GM19240 (cell line): Measurements from ENCODE around the gene FCF1.
"Not testable (repeated sequence)": the region's sequence is repeated elsewhere in the genome, so short reads cannot be mapped to it uniquely, and the experiment has no call there.

Experiments used
- DNase-seq: peaks from one replicate; pipeline ENCODE4 v3.0.0; 2011; ENCODE audit warnings: low spot score; ENCODE audit not compliant: insufficient read length

Gene FCF1

DNA sequence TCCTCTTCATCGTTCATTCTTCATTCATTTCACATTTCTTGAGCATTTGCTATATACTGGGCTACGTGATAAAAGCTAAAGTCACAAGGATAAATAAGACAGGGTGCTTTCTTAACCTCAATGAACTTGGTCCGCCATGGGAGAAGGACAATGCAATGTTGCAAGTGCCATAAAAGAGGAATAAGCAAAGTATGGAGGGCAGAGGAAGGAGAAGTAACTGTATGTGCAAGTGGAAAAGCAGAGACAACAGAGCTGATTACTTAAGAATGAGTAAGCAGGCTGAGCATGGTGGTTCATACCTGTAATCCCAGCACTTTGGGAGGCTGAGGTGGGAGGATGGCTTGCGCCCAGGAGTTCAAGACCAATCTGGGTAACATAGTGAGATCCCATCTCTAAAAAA, 14.5 kb upstream of the FCF1 start:
- DNase-seq, result no peak

DNA sequence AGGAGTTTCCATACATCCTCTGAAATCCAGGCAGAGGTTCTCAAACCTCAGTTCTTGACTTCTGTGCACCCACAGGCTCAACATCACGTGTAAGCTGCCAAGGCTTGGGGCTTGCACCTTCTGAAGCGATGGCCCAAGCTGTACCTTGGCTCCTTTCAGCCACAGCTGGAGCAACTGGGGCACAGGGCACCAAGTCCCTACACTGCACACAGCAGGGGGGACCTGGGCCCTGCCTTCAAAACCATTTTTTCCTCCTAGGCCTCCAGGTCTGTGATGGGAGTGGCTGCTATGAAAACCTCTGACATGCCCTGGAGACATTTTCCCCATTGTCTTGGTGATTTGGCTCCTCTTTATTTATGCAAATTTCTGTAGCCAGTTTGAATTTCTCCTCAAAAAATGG, 10.7 kb upstream of the FCF1 start:
- no peak for DNase-seq

DNA sequence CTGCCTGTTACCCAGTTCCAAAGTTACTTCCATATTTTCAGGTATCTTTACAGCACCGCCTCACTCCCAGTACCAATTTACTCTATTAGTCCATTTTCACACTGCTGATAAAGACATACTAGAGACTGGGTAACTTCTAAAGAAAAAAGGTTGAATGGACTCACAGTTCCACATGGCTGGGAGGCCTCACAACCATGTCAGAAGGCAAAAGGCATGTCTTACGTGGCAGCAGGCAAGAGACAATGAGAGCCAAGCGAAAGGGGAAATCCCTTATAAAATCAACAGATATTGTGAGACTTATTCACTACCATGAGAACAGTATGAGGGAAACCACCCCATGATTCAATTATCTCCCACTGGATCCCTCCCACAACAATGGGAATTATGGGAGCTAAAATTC, 9.9 kb upstream of the FCF1 start:
- no peak for DNase-seq

DNA sequence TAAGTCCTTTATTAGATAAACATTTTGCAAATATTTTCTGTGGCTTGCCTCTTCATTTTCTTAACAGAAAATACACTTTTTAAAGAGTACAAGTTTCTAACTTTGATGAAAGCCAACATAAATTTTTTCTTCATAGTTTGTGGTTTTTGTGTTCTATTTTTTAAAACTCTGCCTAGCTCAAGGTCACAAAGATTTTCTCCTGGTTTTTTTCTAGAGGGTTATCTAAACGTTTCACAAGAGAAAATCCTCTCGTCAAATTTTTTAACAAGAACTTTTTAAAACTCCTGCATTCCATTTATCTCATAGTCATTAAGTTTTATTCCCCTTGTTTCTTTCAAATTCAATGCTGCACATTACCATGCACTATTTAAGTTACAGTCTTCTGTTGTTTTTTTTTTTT, 8.3 kb upstream of the FCF1 start:
- no peak for DNase-seq

DNA sequence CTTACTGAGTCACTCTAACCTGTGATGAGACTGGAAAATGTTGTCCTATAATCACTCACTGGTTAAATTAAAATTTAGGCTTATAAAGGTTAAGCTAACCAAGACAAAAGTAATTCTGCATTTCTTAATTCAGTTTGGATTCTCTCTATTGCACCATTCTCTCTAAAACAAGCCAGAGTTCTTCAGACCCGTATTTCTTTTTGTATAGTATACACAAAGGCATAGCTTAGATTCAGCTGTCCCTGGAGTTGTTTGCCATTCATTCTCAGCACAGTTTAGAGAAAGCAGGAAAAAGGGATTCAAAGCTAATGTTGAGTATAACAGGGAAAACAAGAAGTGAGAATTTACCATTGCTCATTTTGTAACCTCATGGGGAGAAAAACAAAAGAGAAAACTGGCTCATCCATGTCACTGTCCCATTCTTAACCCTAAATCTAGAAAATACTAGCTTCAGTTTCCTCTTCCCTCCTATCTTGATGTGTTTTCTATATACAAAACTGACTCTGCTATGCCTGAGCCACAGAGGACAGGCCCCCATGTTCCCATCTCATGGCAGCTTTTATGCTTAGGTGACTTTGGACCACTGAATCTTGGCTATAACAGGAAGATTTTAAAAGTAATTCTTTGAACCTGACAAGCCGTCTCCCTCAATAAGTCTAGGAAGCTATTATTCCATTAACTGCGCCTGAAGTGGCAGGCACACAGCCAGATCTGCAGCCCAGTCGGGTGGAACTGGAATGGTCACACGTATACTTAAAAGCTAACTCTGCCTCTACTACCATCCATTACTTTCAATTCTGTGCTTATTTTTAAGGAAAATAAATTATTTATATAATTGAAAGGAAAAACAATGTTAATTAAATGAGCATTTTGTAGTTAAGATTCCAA, 7.1 kb upstream of the FCF1 start:
- no peak for DNase-seq

DNA sequence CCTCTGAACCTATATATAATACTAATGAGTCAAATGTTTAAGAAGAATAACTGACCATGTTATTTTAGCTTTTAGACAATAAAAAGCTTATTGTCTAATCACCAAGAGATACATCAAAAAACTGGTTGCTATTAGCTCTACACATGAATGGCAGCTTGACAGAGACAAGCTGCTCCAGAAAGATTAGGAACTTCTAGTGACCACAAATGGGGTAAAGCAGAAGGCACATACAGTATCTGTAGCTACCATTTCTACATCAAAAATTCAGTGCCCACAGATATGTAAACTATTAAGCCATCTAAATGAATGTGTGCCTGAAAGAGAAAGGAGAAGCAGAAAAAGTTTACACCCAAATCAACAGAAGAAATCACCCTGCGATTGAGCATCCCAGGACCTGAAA, 2.5 kb upstream of the FCF1 start:
- no peak for DNase-seq

DNA sequence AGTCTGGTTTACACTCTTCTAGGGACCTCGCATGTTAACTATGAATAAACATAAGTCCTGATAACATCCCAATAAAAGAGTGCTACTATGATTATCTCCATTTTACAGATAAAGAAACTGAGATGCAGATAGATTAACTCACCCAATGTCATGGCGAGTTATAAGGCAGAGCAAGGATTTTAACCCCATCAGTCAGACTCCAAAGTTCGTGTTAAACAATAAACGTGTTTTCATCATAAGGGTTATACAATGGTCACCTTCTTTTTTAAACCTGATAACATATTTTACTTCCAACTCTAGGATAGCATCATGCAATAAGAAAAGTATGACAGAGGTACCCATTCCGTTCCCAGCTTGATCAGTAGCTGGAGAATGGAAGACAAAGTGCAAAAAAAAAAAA, 1.3 kb upstream of the FCF1 start:
- no peak for DNase-seq

DNA sequence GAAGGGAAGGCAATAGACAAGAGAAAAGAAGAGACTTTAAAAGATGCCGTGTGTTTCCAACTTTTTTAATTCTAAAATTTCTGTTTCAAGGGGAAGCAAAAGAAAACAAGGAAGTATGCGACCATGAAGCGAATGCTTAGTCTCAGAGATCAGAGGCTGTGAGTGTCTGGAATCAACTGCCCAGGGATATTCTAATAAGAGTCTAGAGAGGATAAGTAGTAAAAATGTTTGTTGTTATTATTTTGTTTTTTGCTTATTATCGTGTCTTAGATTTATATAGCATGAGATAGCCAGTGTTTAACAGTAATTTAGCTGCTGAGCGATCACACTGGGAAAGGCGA, 421 bp downstream of the FCF1 start:
- DNase-seq, result no peak

DNA sequence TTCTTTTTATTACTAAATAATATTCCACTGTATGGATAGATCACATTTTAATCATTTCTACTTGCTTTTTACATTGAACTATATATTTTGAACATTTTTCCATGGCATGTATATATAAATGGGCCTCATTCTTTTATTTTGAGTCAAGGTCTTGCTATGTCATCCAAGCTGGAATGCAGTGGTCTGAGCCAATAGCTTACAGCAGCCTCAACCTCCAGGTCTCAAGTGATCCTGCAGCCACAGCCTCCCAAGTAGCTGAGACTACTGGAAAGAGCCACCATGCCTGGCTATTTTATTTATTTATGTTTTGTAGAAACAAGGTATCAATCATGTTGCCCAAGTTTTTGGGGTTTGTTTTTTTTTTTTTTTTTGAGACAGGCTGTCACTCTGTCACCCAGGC, 7.6 kb downstream of the FCF1 start:
- DNase-seq, result no peak

DNA sequence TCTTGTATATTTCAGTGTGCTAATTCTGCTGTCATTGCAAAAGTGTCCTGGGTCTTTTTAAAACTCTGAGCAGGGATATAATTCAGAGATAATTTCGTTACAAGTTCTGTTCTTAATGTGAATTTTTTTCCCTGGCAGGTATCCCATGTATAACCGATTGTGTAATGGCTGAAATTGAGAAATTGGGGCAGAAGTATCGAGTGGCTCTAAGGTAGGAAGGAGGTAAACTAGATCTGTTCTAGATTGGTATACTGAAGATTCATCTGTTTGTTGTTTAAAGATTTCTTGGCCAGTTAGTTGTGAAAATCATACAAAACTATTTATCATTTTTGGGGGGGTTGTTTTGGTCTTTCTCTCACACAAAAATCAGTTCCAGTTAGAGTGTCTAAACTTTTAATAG, 10.2 kb downstream of the FCF1 start:
- no peak for DNase-seq

DNA sequence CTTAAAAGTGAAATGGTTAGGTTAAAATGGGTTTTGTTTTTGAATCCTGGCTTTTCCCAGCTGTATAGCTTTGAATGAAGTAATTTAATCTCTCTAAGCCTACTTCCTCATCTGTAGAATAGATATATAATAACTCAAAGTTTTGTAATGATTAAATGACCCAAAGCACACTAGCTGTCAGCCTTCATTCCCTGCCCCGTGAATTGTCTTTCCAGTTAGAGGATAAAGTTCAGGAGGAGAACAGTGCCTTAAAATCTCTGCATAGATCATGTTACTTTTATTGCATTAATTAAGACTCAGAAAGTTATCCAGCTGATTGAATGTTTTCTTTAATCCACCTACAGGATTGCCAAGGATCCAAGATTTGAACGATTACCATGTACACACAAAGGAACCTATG, 19.4 kb downstream of the FCF1 start:
- DNase-seq, result no peak

DNA sequence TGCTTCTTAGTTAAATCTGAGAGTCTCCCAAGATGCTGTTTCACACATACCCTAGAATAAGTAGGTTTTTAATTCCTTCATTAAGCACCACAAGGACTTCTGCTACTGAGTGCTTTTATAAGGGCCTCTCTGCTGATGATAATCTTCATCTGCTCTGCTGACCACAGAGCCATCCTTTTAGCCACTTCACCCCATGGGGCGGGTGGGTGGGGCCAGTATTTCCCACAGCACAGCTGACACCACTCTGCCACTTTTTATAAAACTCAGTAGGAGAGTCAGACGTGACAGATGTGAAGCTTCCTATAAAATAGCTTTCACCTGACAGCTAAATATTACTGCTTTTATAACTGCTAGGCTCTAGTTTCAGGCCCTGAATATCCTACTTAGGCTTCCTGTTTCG, 20.3 kb downstream of the FCF1 start:
- DNase-seq, result no peak

DNA sequence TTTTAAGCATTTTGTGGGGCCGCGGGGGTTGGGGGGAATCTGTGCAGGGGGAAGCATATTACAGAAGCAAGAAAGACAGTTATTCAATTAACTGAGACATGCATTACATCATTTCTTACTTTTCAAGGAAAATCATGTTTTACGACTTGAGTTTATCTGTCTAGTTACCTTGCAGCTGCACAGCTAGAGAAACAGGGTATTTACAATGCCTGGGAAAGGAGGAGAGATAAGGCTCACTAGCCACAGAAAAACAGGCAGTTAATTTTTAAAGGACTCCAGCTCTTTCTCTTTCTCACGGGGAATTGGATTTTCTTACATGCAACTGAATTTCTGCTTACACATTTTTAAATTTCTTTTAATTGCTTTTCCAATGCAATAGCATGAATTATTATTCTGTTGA, 22.2 kb downstream of the FCF1 start:
- DNase-seq, result no peak

DNA sequence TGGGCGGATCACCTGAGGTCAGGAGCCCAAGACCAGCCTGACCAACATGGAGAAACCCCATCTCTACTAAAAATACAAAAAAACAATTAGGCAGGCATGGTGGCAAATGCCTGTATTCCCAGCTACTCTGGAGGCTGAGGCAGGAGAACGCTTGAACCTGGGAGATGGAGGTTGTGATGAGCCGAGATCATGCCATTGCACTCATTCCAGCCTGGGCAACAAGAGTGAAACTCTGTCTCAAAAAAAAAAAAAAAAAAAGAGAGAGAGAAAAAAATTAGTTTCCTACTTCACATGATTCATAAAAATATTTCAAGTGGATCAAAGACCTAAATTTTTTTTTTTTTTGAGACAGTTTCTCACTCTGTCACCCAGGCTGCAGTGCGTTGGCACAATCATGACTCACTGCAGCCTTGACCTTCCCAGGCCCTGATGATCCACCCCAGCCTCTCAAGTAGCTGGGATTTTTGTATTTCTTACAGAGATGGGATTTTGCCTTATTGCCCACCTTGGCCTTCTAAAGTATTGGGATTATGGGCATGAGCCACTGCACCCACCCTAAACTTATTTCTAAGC, 24.9 kb downstream of the FCF1 start:
- DNase-seq, result no peak

DNA sequence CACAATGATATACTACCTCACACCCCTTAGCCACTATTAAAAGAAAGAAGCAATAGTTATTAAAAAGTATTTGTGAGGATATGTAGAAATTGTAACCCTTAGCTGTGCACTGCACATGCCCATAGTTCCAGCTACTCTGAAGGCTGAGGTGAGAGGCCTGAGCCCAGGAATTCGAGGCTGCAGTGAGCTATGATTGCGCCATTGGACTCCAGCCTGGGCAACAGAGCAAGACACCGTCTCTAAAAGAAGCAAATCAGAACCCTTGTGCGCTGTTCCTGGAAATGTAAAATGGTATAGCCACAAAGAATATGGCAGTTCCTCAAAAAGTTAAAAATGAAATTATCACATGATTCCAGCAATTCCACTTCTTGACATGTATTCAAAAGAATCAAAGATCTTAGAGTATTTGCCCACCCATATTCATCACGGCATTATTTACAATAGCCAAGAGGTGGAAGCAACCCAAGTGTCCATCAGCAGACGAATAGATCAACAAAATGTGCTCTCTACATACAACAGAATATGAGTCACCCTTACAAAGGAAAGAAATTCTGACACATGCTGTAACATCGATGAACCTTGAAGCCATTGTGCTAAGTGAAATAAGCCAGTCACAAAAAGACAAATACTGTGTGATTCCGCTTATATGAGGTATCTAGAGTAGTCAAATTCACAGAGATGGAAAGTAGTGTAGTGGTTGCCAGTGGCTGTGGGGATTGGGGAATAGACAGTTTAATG, 26.5 kb downstream of the FCF1 start:
- DNase-seq, result no peak

DNA sequence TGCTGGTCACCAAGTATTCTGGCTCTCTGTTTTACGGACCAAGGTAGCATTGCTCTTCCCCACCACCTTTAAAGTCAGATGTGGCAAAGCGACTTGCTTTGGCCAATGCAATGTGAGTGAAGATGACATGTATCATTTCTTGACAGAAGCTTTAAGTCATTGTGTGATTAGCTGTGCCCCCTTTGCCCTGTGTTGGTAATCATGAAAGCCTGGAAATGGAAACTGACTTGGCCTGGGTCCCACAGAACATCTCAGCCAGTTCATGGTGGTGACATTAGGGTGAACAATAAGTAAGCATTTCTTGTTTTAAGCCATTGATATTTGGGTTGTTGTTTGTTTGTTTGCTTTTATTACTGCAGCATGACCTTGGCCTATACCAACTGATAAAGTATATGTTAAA, 34.3 kb downstream of the FCF1 start:
- no peak for DNase-seq

DNA sequence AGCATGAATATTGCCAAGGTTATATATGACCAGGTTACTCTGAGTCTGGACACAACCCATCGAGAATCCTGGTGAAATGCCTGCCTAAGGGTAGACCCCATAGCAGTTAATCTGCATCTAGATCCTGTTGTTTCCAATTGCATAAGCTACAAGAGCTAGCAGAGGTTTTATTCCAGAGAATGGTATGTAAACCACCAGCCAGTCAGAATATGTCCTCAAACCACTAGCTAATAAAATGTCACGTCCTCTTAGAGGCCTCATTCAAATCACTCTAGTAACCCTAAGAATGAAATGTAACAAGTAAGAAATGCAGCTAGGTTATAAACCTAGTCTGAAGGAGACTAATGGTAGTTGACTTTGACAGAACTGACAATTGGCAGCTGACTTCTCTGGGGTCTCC, 41.2 kb downstream of the FCF1 start:
- DNase-seq, result no peak

DNA sequence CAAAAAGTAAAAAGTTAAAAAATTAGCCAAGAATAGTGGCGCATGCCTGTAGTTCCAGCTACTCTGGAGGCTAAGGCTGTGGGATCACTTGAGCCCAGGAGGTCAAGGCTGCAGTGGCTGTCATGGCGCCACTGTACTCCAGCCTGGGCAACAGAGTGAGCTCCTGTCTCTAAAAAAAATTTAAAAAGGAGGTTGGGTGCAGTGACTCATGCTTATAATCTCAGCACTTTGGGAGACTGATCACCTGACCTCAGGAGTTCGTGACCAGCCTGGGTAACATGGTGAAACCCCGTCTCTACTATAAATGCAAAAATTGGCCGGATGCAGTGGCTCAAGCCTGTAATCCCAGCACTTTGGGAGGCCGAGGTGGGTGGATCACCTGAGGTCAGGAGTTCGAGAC, 42.0 kb downstream of the FCF1 start:
- DNase-seq, result no peak

DNA sequence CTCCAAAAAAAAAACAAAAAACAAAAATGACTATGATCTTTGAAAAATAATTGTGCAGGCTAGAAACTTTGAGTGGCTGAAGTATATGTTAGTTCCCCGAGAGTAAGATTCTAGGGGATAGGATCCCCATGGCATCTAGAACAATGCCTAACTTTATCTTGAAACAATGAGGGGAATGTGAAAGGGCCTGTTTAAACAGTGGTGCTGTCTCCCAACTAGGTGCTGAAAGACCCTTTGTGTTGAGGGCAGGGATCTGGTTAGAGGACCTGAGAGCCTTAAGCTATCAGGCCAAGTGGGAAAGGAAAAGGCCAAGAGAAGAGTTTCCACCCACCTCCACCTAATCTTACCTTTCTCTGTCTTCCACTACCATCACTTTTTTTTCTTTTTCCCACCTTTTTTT, 43.4 kb downstream of the FCF1 start:
- DNase-seq, result no peak

DNA sequence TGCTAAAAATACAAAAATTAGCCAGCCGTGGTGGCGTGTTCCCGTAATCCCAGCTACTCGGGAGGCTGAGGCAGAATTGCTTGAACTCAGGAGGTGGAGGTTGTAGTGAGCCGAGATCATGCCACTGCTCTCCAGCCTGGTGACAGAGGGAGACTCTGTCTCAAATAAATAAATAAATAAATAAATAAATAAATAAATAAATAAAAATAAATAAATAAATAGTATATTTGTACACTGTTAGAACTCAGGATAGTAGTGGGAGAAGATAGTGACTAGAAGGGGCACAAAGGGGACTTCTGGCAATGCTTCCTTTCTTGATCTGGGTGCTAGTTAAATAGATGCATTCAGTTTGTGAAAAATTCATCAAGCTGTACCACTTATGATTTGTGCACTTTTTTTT, 45.6 kb downstream of the FCF1 start:
- DNase-seq, result not testable (repeated sequence)

DNA sequence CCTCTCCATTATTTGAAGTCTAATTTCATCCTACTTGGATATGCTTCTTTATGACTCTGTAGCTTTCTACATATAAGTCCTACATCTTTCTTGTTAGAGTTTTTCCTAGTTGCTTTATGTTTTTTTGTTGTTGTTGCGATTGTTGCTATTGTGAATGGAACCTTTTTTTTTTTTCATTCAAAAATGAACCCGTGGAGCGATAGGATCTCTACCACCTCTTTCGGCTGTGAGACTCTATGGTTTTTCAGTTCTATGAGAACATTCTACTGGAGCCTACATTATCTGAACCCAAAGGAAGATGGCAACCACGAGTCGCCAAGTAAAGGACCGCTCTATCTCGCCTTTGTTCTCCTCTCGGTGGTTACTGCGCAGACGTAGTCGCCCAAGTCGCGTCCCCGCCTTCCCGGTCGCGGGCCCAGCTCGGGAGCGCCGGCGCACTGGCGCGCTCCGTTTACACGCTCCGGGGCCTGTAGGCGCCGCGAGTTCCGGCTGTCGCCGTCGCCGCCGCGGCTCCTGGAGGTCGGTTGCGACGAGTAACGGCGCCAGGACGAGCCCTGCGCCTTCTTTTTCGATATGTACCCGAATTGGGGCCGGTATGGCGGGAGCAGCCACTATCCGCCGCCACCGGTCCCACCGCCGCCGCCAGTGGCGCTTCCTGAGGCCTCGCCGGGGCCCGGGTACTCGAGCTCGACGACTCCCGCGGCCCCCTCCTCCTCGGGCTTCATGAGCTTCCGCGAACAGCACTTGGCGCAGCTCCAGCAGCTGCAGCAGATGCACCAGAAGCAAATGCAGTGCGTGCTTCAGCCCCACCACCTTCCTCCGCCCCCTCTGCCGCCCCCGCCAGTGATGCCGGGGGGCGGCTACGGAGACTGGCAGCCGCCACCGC, 50.2 kb downstream of the FCF1 start, which contains the start of gene YLPM1:
TSS of gene YLPM1 (plus strand) at position 400 of the 886 bp plus-strand sequence. CDS start at position 574, 174 bp downstream.
- DNase-seq, result peak; percentile 85
